Measurements from ENCODE around the gene CCDC136. TPM values are rescaled to one million over a fixed set of nuclear protein-coding genes. Genes with fewer than 3 reads are reported as not detected.

CCDC136 gene
- polyA plus RNA-seq, 1 donor from 2014 or later = 0.85 TPM

Other genes starting within 250 kb of the CCDC136 start
- gene GARIN1A, start 119.7 kb upstream of the CCDC136 start, polyA plus RNA-seq = 0.10 TPM
- 20.8 TPM for gene CALU, start 52.6 kb upstream of the CCDC136 start, polyA plus RNA-seq
- gene OPN1SW, start 16.2 kb upstream of the CCDC136 start, polyA plus RNA-seq = not detected
- not detected for gene FLNC, start 38.4 kb downstream of the CCDC136 start, polyA plus RNA-seq
- gene ATP6V1F, start 70.9 kb downstream of the CCDC136 start, polyA plus RNA-seq = 325 TPM
- 0.26 TPM for gene KCP, start 118.7 kb downstream of the CCDC136 start, polyA plus RNA-seq
- gene IRF5, start 146.0 kb downstream of the CCDC136 start, polyA plus RNA-seq = 132 TPM